Activated CD8-positive, alpha-beta memory T cell treated with anti-CD3 and anti-CD28 coated beads, Interleukin-2, amount 50 U/mL, for 24 hours (primary cell): ENCODE data around the gene KRTAP4-1.
"Not testable (repeated sequence)": the region's sequence is repeated elsewhere in the genome, so short reads cannot be mapped to it uniquely, and the experiment has no call there.

Experiments
- DNase-seq: peaks from one replicate; pipeline ENCODE4 v3.0.0-alpha.2; 2020; ENCODE audit errors: extremely low read depth

Gene KRTAP4-1

DNA sequence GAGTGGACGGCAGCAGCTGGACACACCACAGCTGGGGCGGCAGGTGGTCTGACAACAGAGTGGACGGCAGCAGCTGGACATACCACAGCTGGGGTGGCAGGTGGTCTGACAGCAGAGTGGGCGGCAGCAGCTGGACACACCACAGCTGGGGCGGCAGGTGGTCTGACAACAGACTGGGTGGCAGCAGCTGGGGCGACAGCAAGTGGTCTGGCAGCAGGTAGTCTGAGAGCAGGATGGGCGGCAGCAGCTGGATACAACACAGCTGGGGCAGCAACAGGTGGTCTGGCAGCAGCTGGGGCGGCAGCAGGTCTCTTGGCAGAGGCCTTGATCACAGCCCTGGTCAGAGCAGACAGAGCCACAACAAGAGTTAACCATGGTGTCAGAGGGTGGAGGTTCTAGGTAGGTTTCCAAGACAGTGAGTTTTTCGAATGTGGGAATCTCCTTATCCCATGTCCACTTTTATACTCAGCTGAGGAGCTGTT is at the start of gene KRTAP4-1:
TSS of gene KRTAP4-1 (minus strand) at position 432 of the 482 bp plus-strand sequence. CDS start at position 375, 57 bp downstream.
- DNase-seq: no peak

DNA sequence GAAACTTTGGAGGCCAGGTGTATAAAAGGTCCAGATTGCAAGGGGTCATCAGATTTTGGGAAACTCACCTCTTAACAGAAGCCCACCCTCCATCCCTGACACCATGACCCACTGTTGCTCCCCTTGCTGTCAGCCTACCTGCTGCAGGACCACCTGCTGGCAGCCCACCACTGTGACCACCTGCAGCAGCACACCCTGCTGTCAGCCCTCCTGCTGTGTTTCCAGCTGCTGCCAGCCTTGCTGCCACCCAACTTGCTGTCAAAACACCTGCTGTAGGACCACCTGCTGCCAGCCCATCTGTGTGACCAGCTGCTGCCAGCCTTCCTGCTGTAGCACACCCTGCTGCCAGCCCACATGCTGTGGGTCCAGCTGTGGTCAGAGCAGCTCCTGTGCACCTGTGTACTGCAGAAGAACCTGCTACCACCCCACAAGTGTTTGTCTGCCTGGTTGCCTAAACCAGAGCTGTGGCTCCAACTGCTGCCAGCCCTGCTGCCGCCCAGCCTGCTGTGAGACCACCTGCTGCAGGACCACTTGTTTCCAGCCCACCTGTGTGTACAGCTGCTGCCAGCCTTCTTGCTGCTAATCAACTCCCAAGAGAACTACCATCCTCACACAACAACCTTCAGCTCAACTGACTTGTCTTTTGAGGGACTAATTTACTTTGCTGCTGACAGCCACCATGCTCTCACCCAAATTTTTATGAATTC is 47.8 kb upstream of the KRTAP4-1 start, which contains the start of gene KRTAP9-3:
TSS of gene KRTAP9-3 (plus strand) at position 51 of the 707 bp plus-strand sequence. CDS start at position 104, 53 bp downstream.
- DNase-seq: not testable (repeated sequence)

- no peak for DNase-seq
Observed at GRCh38 chr17:41231731-41232130, 47.0 kb upstream of the KRTAP4-1 start.

DNA sequence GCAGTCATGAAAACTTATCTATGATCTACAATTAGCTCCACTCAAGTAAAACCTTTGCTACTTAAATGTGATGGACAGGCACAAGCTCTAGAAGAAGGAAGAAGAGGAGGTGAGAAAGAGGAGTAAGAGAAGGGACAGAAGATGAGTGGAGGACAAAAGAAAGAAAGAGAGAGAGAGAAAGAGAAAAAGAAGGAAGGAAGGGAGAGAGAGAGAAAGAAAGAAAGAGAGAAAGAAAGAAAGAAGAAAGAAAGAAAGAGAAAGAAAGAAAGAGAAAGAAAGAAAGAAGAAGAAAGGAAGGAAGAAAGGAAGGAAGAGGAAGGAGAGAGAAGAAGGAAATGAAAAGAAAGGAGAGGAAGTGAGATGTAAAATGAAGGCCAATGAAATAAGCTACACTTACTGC is 45.4 kb upstream of the KRTAP4-1 start:
- no peak for DNase-seq

DNA sequence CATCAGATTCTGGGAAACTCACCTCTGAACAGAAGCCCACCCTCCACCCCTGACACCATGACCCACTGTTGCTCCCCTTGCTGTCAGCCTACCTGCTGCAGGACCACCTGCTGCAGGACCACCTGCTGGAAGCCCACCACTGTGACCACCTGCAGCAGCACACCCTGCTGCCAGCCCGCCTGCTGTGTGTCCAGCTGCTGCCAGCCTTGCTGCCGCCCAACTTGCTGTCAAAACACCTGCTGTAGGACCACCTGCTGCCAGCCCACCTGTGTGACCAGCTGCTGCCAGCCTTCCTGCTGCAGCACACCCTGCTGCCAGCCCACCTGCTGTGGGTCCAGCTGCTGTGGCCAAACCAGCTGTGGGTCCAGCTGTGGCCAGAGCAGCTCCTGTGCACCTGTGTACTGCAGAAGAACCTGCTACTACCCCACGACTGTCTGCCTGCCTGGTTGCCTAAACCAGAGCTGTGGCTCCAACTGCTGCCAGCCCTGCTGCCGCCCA is 41.9 kb upstream of the KRTAP4-1 start, which contains the start of gene KRTAP9-2:
TSS of gene KRTAP9-2 (plus strand) at position 51 of the 498 bp plus-strand sequence. CDS start at position 58, 7 bp downstream.
- DNase-seq: not testable (repeated sequence)

- no peak for DNase-seq
Observed at GRCh38 chr17:41226051-41226450, 41.3 kb upstream of the KRTAP4-1 start.

- no peak for DNase-seq
Observed at GRCh38 chr17:41223821-41224220, 39.1 kb upstream of the KRTAP4-1 start.

GRCh38 chr17:41215681-41216080 is 31.0 kb upstream of the KRTAP4-1 start:
- DNase-seq: no peak

- DNase-seq: no peak
Observed at GRCh38 chr17:41212524-41213169, 27.9 kb upstream of the KRTAP4-1 start.

GRCh38 chr17:41211845-41212466 is 27.2 kb upstream of the KRTAP4-1 start:
- DNase-seq: no peak

- no peak for DNase-seq
Observed at GRCh38 chr17:41199421-41200078, 14.8 kb upstream of the KRTAP4-1 start.

DNA sequence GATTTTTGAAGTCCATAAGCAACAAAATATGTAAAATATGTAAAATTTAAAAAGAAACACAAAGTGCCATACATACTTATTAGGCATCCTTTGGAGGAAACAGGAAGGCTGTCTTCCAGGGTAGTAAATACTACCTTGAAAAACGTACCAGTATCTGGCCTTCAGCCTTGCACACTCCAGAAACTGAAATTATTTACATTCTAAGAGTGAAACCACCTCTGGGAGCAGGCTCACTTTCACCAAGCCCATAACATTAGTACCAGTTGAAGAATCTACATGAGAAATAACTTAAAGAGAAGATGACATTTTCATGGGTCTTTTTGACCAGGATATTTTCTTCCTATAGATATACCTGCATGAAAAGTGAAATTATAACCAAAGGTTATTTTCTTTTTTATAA is 11.4 kb upstream of the KRTAP4-1 start:
- no peak for DNase-seq

GRCh38 chr17:41190328-41190727 is 5.6 kb upstream of the KRTAP4-1 start:
- no peak for DNase-seq

GRCh38 chr17:41189837-41190318 is 5.2 kb upstream of the KRTAP4-1 start, which contains the start of gene KRTAP9-1:
Gene KRTAP9-1 (plus strand): TSS chr17:41189887. CDS start chr17:41189887, 0 bp downstream.
- not testable (repeated sequence) for DNase-seq

DNA sequence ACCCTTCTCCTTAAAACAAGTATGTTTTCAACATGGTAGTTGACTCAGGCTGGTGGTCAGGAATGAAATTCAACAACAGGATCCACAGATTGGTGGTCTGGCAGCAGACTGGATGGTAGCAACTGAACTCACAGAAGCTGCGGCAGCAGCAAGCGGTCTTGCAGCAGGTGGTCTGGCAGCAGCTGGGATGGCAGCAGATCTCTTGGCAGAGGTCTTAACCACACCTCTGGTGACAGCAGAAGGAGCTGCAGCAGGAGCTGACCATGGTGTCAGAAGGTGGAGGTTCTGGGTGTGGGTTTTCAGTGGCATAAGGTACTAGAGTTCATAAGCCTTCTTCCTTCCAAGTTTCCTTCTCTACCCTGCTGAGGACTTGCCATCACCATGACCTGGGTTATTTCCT is 2.2 kb upstream of the KRTAP4-1 start:
- no peak for DNase-seq

GRCh38 chr17:41185001-41185400 is 290 bp upstream of the KRTAP4-1 start:
- no peak for DNase-seq

GRCh38 chr17:41178843-41179616 is 5.7 kb downstream of the KRTAP4-1 start:
- DNase-seq: no peak

DNA sequence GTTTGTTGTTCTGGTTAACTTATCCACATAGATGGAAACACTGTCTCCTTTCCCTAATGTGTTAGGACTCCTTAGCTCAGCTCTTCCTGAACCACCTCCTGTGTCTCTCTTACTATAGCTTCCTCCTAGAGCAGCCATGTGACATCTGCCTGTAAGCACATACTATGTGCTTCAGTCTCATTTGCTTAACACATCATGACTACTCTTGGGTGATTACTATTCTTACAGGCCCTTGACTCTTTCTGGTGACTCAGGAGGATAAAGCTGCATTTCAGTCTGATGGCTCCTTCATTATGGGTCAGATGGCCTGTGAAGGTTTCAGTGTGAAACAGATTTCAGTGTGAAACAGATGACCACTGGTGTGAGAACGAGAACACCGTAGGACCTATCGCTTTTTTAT is 6.4 kb downstream of the KRTAP4-1 start:
- no peak for DNase-seq

GRCh38 chr17:41177727-41178271 is 6.9 kb downstream of the KRTAP4-1 start, which contains the start of gene KRTAP4-2:
Gene KRTAP4-2 (minus strand): TSS chr17:41178221. CDS start chr17:41178164, 57 bp downstream.
- DNase-seq: no peak

DNA sequence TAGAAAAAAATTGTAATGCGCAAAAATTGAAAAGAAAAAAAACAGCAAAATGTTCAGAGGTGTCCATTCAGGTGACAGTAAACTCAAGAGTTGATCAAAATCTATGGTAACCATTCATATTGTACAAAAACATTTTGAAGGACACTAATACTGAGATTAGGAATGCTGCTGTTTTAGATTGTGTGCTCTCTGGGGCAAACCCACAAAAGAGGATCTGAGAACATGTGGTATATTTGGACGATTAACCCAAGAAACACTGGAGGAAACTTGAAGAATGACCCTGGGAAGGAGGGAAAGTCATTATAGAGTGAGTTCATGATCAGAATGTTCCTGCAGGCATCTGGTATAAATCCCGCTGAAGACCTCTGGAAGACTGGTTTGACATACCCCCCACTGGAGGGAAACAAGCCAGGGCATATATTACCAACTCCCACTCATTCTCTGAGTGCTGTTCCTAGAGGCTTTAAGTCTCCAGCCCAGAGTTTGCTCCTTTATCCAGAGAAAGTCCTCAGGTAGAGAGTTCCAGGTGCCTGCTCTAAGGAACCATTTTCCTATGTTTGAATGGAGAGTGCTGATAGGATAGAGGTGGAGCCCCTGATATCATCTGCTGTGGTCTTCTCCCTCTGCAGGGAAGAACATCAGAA is 7.8 kb downstream of the KRTAP4-1 start:
- no peak for DNase-seq
